Panc1 (cell line): ENCODE data around the gene FAM53A. TPM values are rescaled to one million over a fixed set of nuclear protein-coding genes. Genes with fewer than 3 reads are reported as not detected.

ENCODE experiments used
- ATAC-seq: fragments of 200-7000 bp; cut with Tn5 transposase; 2 replicates; pipeline ENCODE4 v1.9.1; 2020; ENCODE audit warnings: mild to moderate bottlenecking, moderate library complexity
- BruUV-seq: library from RNA; stranded (reverse); fragments of 400-500 nt; replicated peaks from 2 replicates; lab custom pipeline; 2021; lab: Mats Ljungman, UMichigan
- CTCF ChIA-PET: fragments of 300-600 bp; sonication (Branson Sonifier 250); formaldehyde crosslinking; loops from one replicate; lab custom pipeline; 2022; ENCODE audit warnings: antibody characterized with exemption; lab: Charles Lee
- POLR2A ChIA-PET: fragments of 300-600 bp; sonication (Branson Sonifier 250); formaldehyde crosslinking; loops from one replicate; lab custom pipeline; 2022; ENCODE audit warnings: antibody characterized with exemption; lab: Charles Lee
- DNase-seq: peaks from one replicate; pipeline ENCODE4 v3.0.0-alpha.2; 2010; ENCODE audit warnings: low read depth, low spot score
- H3K27ac ChIP-seq: 2 replicates; pipeline ENCODE4 v1.5.1; 2011; ENCODE audit warnings: mild to moderate bottlenecking, low read length, inconsistent platforms
- H3K27me3 ChIP-seq: fragments of 200-500 bp; sonication (Bioruptor generic); 2 replicates; pipeline ENCODE4 v1.6.0; 2014; ENCODE audit warnings: low read length, inconsistent platforms; ENCODE audit not compliant: control insufficient read depth, insufficient read depth
- H3K36me3 ChIP-seq: fragments of 200-500 bp; sonication (Bioruptor generic); 2 replicates; pipeline ENCODE4 v1.5.1; 2014; ENCODE audit warnings: inconsistent platforms, mild to moderate bottlenecking, low read length, moderate library complexity; ENCODE audit not compliant: control insufficient read depth, insufficient read depth
- H3K4me1 ChIP-seq: 2 replicates; pipeline ENCODE4 v1.5.1; 2011; ENCODE audit warnings: inconsistent platforms, mild to moderate bottlenecking, low read length, moderate library complexity; ENCODE audit not compliant: control insufficient read depth, insufficient read depth
- H3K4me3 ChIP-seq, 2 experiments: 2 replicates each; pipeline ENCODE4 v1.5.1; 2011 to 2012; ENCODE audit warnings: low read depth in 2 of 2, low read length in 2 of 2, mild to moderate bottlenecking in 2 of 2, inconsistent platforms in 1 of 2, moderate library complexity in 1 of 2
- H3K9me3 ChIP-seq: fragments of 200-500 bp; sonication (Bioruptor generic); 2 replicates; pipeline ENCODE4 v1.5.1; 2014; ENCODE audit warnings: low read depth, mild to moderate bottlenecking, inconsistent platforms, low read length, moderate library complexity; ENCODE audit not compliant: control insufficient read depth, insufficient read depth
- CTCF ChIP-seq: fragments of 450-650 bp; IDR thresholded peaks from 2 replicates; pipeline ENCODE4 v1.5.1; 2017; ENCODE audit warnings: mild to moderate bottlenecking
- POLR2AphosphoS5 ChIP-seq: IDR thresholded peaks from 2 replicates; pipeline ENCODE4 v1.6.1; 2012; ENCODE audit warnings: mild to moderate bottlenecking, low read depth, low read length, moderate library complexity
- REST ChIP-seq, 2 experiments: IDR thresholded peaks; 2 replicates each; pipeline ENCODE4 v1.6.1; 2011 to 2012; ENCODE audit warnings: low read depth in 2 of 2, control low read depth in 1 of 2, low read length in 1 of 2, mild to moderate bottlenecking in 1 of 2, moderate library complexity in 1 of 2; ENCODE audit not compliant: insufficient read depth in 1 of 2
- SIN3A ChIP-seq: IDR thresholded peaks from 2 replicates; pipeline ENCODE4 v1.6.1; 2012; ENCODE audit warnings: low read depth, mild to moderate bottlenecking, low read length, moderate library complexity, borderline replicate concordance; ENCODE audit not compliant: insufficient read depth
- TCF7L2 ChIP-seq: IDR thresholded peaks from 2 replicates; pipeline ENCODE4 v1.6.1; 2011; ENCODE audit warnings: mild to moderate bottlenecking, low read depth, low read length, inconsistent platforms
- in situ Hi-C: cut with HindIII; loops from 2 replicates; pipeline ENCODE4 v1.10.0; 2016; ENCODE audit warnings: low sequenced_read_pairs, low pct_unique_long_range_greater_than_20kb
- intact Hi-C: fragments of 100-400 bp; cut with micrococcal nuclease; formaldehyde crosslinking; loops from one replicate; pipeline ENCODE4 v1.10.0; 2022; ENCODE audit not compliant: unreplicated experiment
- total RNA-seq: library from RNA; stranded (reverse); gene quantifications from one replicate; pipeline ENCODE4 v1.2.1, GENCODE V29; 2021; ENCODE audit not compliant: unreplicated experiment

FAM53A gene
- total RNA-seq, 1 experiment from 2014 or later = 7.0 TPM

GRCh38 chr4:1654216-1654955 is 29.7 kb downstream of the FAM53A start:
- Histone ChIP-seq H3K36me3 (no peaks in the 10 kb centered on the region), H3K27me3 (no peaks in the 10 kb centered on the region), H3K4me3 (no peak overlapping the region), H3K9me3 (no peaks in the 10 kb centered on the region), H3K27ac (no peak overlapping the region), H3K4me1 (no peaks in the 10 kb centered on the region)
- POLR2A ChIA-PET = no interaction called here
- BruUV-seq = no TSS peak
- intact Hi-C loops (no loop called here), in situ Hi-C loops (no loop called here)
- CTCF ChIA-PET = no interaction called here
- DNase-seq = no peak
- ATAC-seq = no peak
- no peak for TF ChIP-seq TCF7L2
- TF ChIP-seq POLR2AphosphoS5 = no peak
- TF ChIP-seq CTCF = no peak
- no peak for TF ChIP-seq SIN3A
- TF ChIP-seq REST (IDR thresholded peaks at IDR 0.05; ENCODE audit: insufficient read depth in 1 of 2, low read depth in 2 of 2, low read length in 1 of 2) = no peak

GRCh38 chr4:1653776-1654175 is 30.3 kb downstream of the FAM53A start:
- ChIA-PET CTCF (no interaction called here), POLR2A (no interaction called here)
- TF ChIP-seq POLR2AphosphoS5 = no peak
- TF ChIP-seq SIN3A = no peak
- TF ChIP-seq CTCF = no peak
- TF ChIP-seq REST (IDR thresholded peaks at IDR 0.05; ENCODE audit: insufficient read depth in 1 of 2, low read depth in 2 of 2, low read length in 1 of 2) = no peak
- TF ChIP-seq TCF7L2 = no peak
- no peaks in the 10 kb centered on the region for H3K27me3 ChIP-seq
- no peaks in the 10 kb centered on the region for H3K9me3 ChIP-seq
- intact Hi-C loops (no loop called here), in situ Hi-C loops (no loop called here)
- no peaks in the 10 kb centered on the region for H3K4me1 ChIP-seq
- no peaks in the 10 kb centered on the region for H3K36me3 ChIP-seq
- no peak overlapping the region for H3K27ac ChIP-seq
- no peak for ATAC-seq
- H3K4me3 ChIP-seq = no peak overlapping the region
- BruUV-seq = no TSS peak
- no peak for DNase-seq
